Thyroid gland (tissue), 4 donors: ENCODE data around the gene CCDC152. TPM values are rescaled to one million over a fixed set of nuclear protein-coding genes. Genes with fewer than 3 reads are reported as not detected.

Experiments used
- DNase-seq, 2 donors: peaks; one replicate each; pipeline ENCODE4 v3.0.0-alpha.2; 2019
- H3K27ac ChIP-seq, 3 donors: fragments of 200-600 bp; sonication (generic); 1 replicate in 2 of 3; 2 replicates in 1 of 3; pipeline ENCODE4 v1.5.1; 2016 to 2019; ENCODE audit warnings: mild to moderate bottlenecking in 1 of 3, moderate library complexity in 1 of 3
- H3K27me3 ChIP-seq: fragments of 200-600 bp; sonication (generic); one replicate; pipeline ENCODE4 v1.5.1; 2019
- H3K36me3 ChIP-seq, 2 donors: fragments of 200-600 bp; sonication (generic); one replicate each; pipeline ENCODE4 v1.5.1; 2016 to 2019
- H3K4me1 ChIP-seq, 2 donors: fragments of 200-600 bp; sonication (generic); one replicate each; pipeline ENCODE4 v1.5.1; 2017 to 2019
- H3K4me3 ChIP-seq, 3 donors: fragments of 200-600 bp; sonication (generic); replicated peaks in 1 of 3; 1 replicate in 2 of 3; 2 replicates in 1 of 3; pipeline ENCODE4 v1.5.1; 2016; ENCODE audit warnings: mild to moderate bottlenecking in 1 of 3
- H3K9me3 ChIP-seq: fragments of 200-600 bp; sonication (generic); one replicate; pipeline ENCODE4 v1.5.1; 2017
- CTCF ChIP-seq, 6 experiments: fragments of 200-600 bp in 3 of 6; fragments of 450-650 bp in 3 of 6; sonication (generic) in 3 of 6; IDR thresholded peaks; one replicate each; pipeline ENCODE4 v1.5.1; 2016 to 2019; ENCODE audit warnings: antibody characterized with exemption in 6 of 6, mild to moderate bottlenecking in 2 of 6, inconsistent platforms in 1 of 6, moderate library complexity in 1 of 6
- POLR2A ChIP-seq, 2 donors: fragments of 450-650 bp; IDR thresholded peaks; one replicate each; pipeline ENCODE4 v1.6.1; 2017; ENCODE audit warnings: antibody characterized with exemption in 2 of 2, mild to moderate bottlenecking in 2 of 2, moderate library complexity in 1 of 2
- WGBS, 2 donors: methylation state at CpG; one replicate each; pipeline ENCODE4 v1.1.5; 2017; 5-methylcytosine and 5-hydroxymethylcytosine counted together
- intact Hi-C: fragments of 100-400 bp; cut with DNase I; formaldehyde crosslinking; loops from one replicate; pipeline ENCODE4 v1.15.1; 2023
- total RNA-seq, 4 donors: library from RNA; depleted of rRNA; stranded (reverse); fragments of >200 nt; gene quantifications; one replicate each; pipeline ENCODE4 v1.2.3, GENCODE V29; 2016

The CCDC152 gene
- total RNA-seq: 1 to 10 TPM in 3 of 4 donors, under 1 TPM in 1; 0.94 to 2.5 (median 1.7) TPM

- 30 to 33% methylated on average over 35 of the region's 35 CpGs for WGBS, 2 donors
- Histone ChIP-seq H3K27me3 (no peaks in the 10 kb centered on the region), H3K4me3 (peak within 1 kb of the TSS in 1 of 3 donors; percentile 7), H3K27ac (no peak within 1 kb of the TSS), H3K9me3 (no peaks in the 10 kb centered on the region), H3K4me1 (no peaks in the 10 kb centered on the region), H3K36me3 (no peaks in the 10 kb centered on the region)
- DNase-seq: peak in 1 of 2 donors; percentile 8
- no peak for TF ChIP-seq CTCF (IDR thresholded peaks at IDR 0.05)
- no peak for TF ChIP-seq POLR2A (IDR thresholded peaks at IDR 0.05)
- intact Hi-C loops: no loop called here
These were observed at the start of gene CCDC152 for GRCh38 chr5:42756606-42757601. Gene CCDC152 (plus strand): TSS chr5:42756818. CDS start chr5:42759122, 2,304 bp downstream.

- H3K9me3 ChIP-seq: no peaks in the 10 kb centered on the region
- no peaks in the 10 kb centered on the region for H3K27me3 ChIP-seq
- TF ChIP-seq CTCF (IDR thresholded peaks at IDR 0.05) (no peak), POLR2A (IDR thresholded peaks at IDR 0.05) (no peak)
- no peak overlapping the region for H3K4me3 ChIP-seq
- no peak overlapping the region for H3K27ac ChIP-seq
- H3K36me3 ChIP-seq: peaks cover 0 to 3% of the 10 kb centered on the region in 2 donors
- intact Hi-C loops: no loop called here
- no peaks in the 10 kb centered on the region for H3K4me1 ChIP-seq
- 90 to 94% methylated on average over 3 of the region's 3 CpGs for WGBS, 2 donors
- no peak for DNase-seq
These were observed 40.8 kb upstream of the CCDC152 start for GRCh38 chr5:42715785-42716184.

- Histone ChIP-seq H3K27me3 (no peaks in the 10 kb centered on the region), H3K9me3 (no peaks in the 10 kb centered on the region), H3K4me1 (no peaks in the 10 kb centered on the region), H3K4me3 (no peak overlapping the region), H3K27ac (no peak overlapping the region), H3K36me3 (peaks cover 0 to 3% of the 10 kb centered on the region in 2 donors)
- intact Hi-C loops: no loop called here
- DNase-seq: no peak
- TF ChIP-seq POLR2A (IDR thresholded peaks at IDR 0.05) (no peak), CTCF (IDR thresholded peaks at IDR 0.05) (no peak)
- WGBS, 2 donors: 81 to 92% methylated on average over 4 of the region's 4 CpGs
These were observed 38.0 kb upstream of the CCDC152 start for GRCh38 chr5:42718591-42718990.

GRCh38 chr5:42719034-42719433 is 37.6 kb upstream of the CCDC152 start:
- intact Hi-C loops: no loop called here
- H3K9me3 ChIP-seq: no peaks in the 10 kb centered on the region
- peaks cover 0 to 3% of the 10 kb centered on the region in 2 donors for H3K36me3 ChIP-seq
- no peak for DNase-seq
- H3K4me3 ChIP-seq: no peak overlapping the region
- no peak overlapping the region for H3K27ac ChIP-seq
- no peak for TF ChIP-seq CTCF (IDR thresholded peaks at IDR 0.05)
- no peak for TF ChIP-seq POLR2A (IDR thresholded peaks at IDR 0.05)
- WGBS, 2 donors: 82 to 93% methylated on average over 2 of the region's 2 CpGs
- H3K27me3 ChIP-seq: no peaks in the 10 kb centered on the region
- no peaks in the 10 kb centered on the region for H3K4me1 ChIP-seq

- Histone ChIP-seq H3K27ac (no peak overlapping the region), H3K4me3 (no peak overlapping the region), H3K4me1 (no peaks in the 10 kb centered on the region), H3K36me3 (peaks cover 0 to 3% of the 10 kb centered on the region in 2 donors), H3K9me3 (no peaks in the 10 kb centered on the region), H3K27me3 (no peaks in the 10 kb centered on the region)
- no peak for DNase-seq
- intact Hi-C loops: no loop called here
- TF ChIP-seq POLR2A (IDR thresholded peaks at IDR 0.05) (no peak), CTCF (IDR thresholded peaks at IDR 0.05) (no peak)
- whole genome bisulfite sequencing, 2 donors: 78 to 79% methylated on average over 6 of the region's 6 CpGs
These were observed 36.4 kb upstream of the CCDC152 start for GRCh38 chr5:42720251-42720650.
